Liver (tissue), 9 donors: ENCODE data around the gene PLCD3. TPM values are rescaled to one million over a fixed set of nuclear protein-coding genes. Genes with fewer than 3 reads are reported as not detected.

ENCODE experiments used
- DNase-seq: peaks from one replicate; pipeline ENCODE4 v3.0.0-alpha.2; 2017; ENCODE audit warnings: low spot score
- H3K27ac ChIP-seq, 2 donors: one replicate each; pipeline ENCODE4 v1.7.0; 2013; ENCODE audit warnings: inconsistent platforms in 2 of 2, low read length in 2 of 2, control low read depth in 1 of 2, low read depth in 1 of 2, mild to moderate bottlenecking in 1 of 2
- H3K27me3 ChIP-seq, 4 donors: one replicate each; pipeline versions ENCODE4 v1.6.1 to v1.7.0; 2013; ENCODE audit warnings: low read length in 3 of 4, inconsistent platforms in 1 of 4, mild to moderate bottlenecking in 1 of 4, moderate library complexity in 1 of 4; ENCODE audit not compliant: control insufficient read depth in 4 of 4, insufficient read depth in 4 of 4
- H3K36me3 ChIP-seq, 4 donors: one replicate each; pipeline versions ENCODE4 v1.6.1 to v1.7.0; 2013; ENCODE audit warnings: low read length in 3 of 4, mild to moderate bottlenecking in 3 of 4, low read depth in 1 of 4, moderate library complexity in 1 of 4; ENCODE audit not compliant: control insufficient read depth in 4 of 4, insufficient read depth in 3 of 4
- H3K4me1 ChIP-seq, 4 donors: one replicate each; pipeline versions ENCODE4 v1.6.1 to v1.7.0; 2013; ENCODE audit warnings: low read length in 3 of 4, mild to moderate bottlenecking in 3 of 4, moderate library complexity in 1 of 4; ENCODE audit not compliant: control insufficient read depth in 4 of 4, insufficient read depth in 4 of 4
- H3K4me3 ChIP-seq, 3 donors: one replicate each; pipeline versions ENCODE4 v1.6.1 to v1.7.0; 2013; ENCODE audit warnings: low read length in 3 of 3, control low read depth in 1 of 3, low read depth in 1 of 3, mild to moderate bottlenecking in 1 of 3
- H3K9ac ChIP-seq, 2 donors: one replicate each; pipeline ENCODE4 v1.7.0; 2013; ENCODE audit warnings: low read length in 2 of 2, mild to moderate bottlenecking in 2 of 2, moderate library complexity in 2 of 2, control low read depth in 1 of 2, low read depth in 1 of 2
- H3K9me3 ChIP-seq, 4 donors: one replicate each; pipeline versions ENCODE4 v1.6.1 to v1.7.0; 2013; ENCODE audit warnings: low read length in 3 of 4; ENCODE audit not compliant: control insufficient read depth in 4 of 4
- ATF3 ChIP-seq: IDR thresholded peaks from 2 replicates; pipeline ENCODE4 v1.6.1; 2016; ENCODE audit warnings: antibody characterized with exemption
- CTCF ChIP-seq: fragments of 150-350 bp; IDR thresholded peaks from 2 replicates; pipeline ENCODE4 v1.5.1; 2017; ENCODE audit warnings: improper control_type of control experiment, low read depth, low read length; ENCODE audit not compliant: missing input control
- EGR1 ChIP-seq, 2 donors: IDR thresholded peaks; 2 replicates each; pipeline ENCODE4 v1.6.1; 2016 to 2018; ENCODE audit warnings: antibody characterized with exemption in 2 of 2, low read depth in 2 of 2
- FOXA1 ChIP-seq: IDR thresholded peaks from 2 replicates; pipeline ENCODE4 v1.6.1; 2016; ENCODE audit warnings: antibody characterized with exemption
- FOXA2 ChIP-seq: IDR thresholded peaks from 2 replicates; pipeline ENCODE4 v1.6.1; 2016; ENCODE audit warnings: antibody characterized with exemption
- GABPA ChIP-seq, 2 donors: IDR thresholded peaks in 1 of 2; conservative IDR thresholded peaks in 1 of 2; 2 replicates each; pipeline ENCODE4 v1.6.1; 2016; ENCODE audit warnings: antibody characterized with exemption in 2 of 2, mild to moderate bottlenecking in 1 of 2, moderate library complexity in 1 of 2
- HNF4A ChIP-seq, 2 donors: conservative IDR thresholded peaks; 2 replicates each; pipeline ENCODE4 v1.6.1; 2016; ENCODE audit warnings: antibody characterized with exemption in 2 of 2, mild to moderate bottlenecking in 2 of 2
- HNF4G ChIP-seq: IDR thresholded peaks from 2 replicates; pipeline ENCODE4 v1.6.1; 2016; ENCODE audit warnings: antibody characterized with exemption
- MAX ChIP-seq: IDR thresholded peaks from 2 replicates; pipeline ENCODE4 v1.6.1; 2016; ENCODE audit warnings: antibody characterized with exemption
- NR2F2 ChIP-seq: IDR thresholded peaks from 2 replicates; pipeline ENCODE4 v1.6.1; 2016; ENCODE audit warnings: antibody characterized with exemption
- RAD21 ChIP-seq, 2 donors: IDR thresholded peaks; 2 replicates each; pipeline ENCODE4 v1.6.1; 2016; ENCODE audit warnings: antibody characterized with exemption in 2 of 2, mild to moderate bottlenecking in 2 of 2
- REST ChIP-seq: IDR thresholded peaks from 2 replicates; pipeline ENCODE4 v1.6.1; 2016; ENCODE audit warnings: antibody characterized with exemption, mild to moderate bottlenecking
- SP1 ChIP-seq: IDR thresholded peaks from 2 replicates; pipeline ENCODE4 v1.6.1; 2018; ENCODE audit warnings: antibody characterized with exemption, mild to moderate bottlenecking
- TAF1 ChIP-seq: conservative IDR thresholded peaks from 2 replicates; pipeline ENCODE4 v1.6.1; 2016; ENCODE audit warnings: antibody characterized with exemption, mild to moderate bottlenecking
- YY1 ChIP-seq: IDR thresholded peaks from 2 replicates; pipeline ENCODE4 v1.6.1; 2016; ENCODE audit warnings: antibody characterized with exemption, mild to moderate bottlenecking
- ZBTB33 ChIP-seq: IDR thresholded peaks from 2 replicates; pipeline ENCODE4 v1.6.1; 2016; ENCODE audit warnings: antibody characterized with exemption
- WGBS: extraction: QIAGEN DNeasy Blood & Tissue Kit; methylation state at CpG from one replicate; pipeline ENCODE4 v1.1.7; 2013; 5-methylcytosine and 5-hydroxymethylcytosine counted together
- polyA plus RNA-seq, 2 donors: library from polyadenylated mRNA; stranded (reverse) in 1 of 2; unstranded in 1 of 2; fragments of 200-250 nt in 1 of 2; fragments of >200 nt in 1 of 2; fragmentation: Nextera tagmentation in 1 of 2; extraction: Ambion mirVana in 1 of 2; gene quantifications; one replicate each; pipeline versions ENCODE4 v1.2.1 to v1.2.3, GENCODE V29; 2013 to 2015
- total RNA-seq, 2 donors: library from RNA; depleted of rRNA; stranded (reverse); fragments of >200 nt; gene quantifications; one replicate each; pipeline ENCODE4 v1.2.3, GENCODE V29; 2014
- donor health status: healthy.
- donor health status: healthy.
- donor health status: healthy.
- donor health status: healthy.
- donor health status: healthy.

Gene PLCD3
- total and polyA plus RNA-seq, 4 donors: 0.28 to 2.3 (median 1.4) TPM

GRCh38 chr17:45101883-45102811 lies 30.2 kb downstream of the PLCD3 start:
- Histone ChIP-seq H3K4me1 (peaks cover 0 to 7% (median 0%) of the 10 kb centered on the region in 4 donors), H3K27me3 (no peaks in the 10 kb centered on the region), H3K9me3 (no peaks in the 10 kb centered on the region), H3K4me3 (no peak overlapping the region), H3K36me3 (peaks cover 18 to 77% (median 64%) of the 10 kb centered on the region in 4 donors), H3K9ac (no peak overlapping the region), H3K27ac (no peak overlapping the region)
- 91% methylated on average over 12 of the region's 12 CpGs for WGBS
- TF ChIP-seq FOXA1 (no peak), NR2F2 (no peak), FOXA2 (no peak), HNF4G (no peak), RAD21 (IDR thresholded peaks at IDR 0.05) (no peak), EGR1 (IDR thresholded peaks at IDR 0.05; ENCODE audit: low read depth in 2 of 2) (no peak), SP1 (no peak), CTCF (no peak), YY1 (no peak), MAX (no peak), HNF4A (conservative IDR thresholded peaks at IDR 0.05) (no peak)
- DNase-seq: no peak

- no peak for DNase-seq
- no peak for TF ChIP-seq SP1
- TF ChIP-seq TAF1: no peak
- TF ChIP-seq REST: no peak
- no peak for TF ChIP-seq HNF4G
- no peak for TF ChIP-seq ZBTB33
- TF ChIP-seq GABPA (IDR thresholded peaks at IDR 0.05 in 1 of 2, conservative IDR thresholded peaks at IDR 0.05 in 1 of 2): no peak
- TF ChIP-seq MAX: no peak
- no peak for TF ChIP-seq ATF3
- no peak for TF ChIP-seq HNF4A (conservative IDR thresholded peaks at IDR 0.05)
- no peak for TF ChIP-seq EGR1 (IDR thresholded peaks at IDR 0.05; ENCODE audit: low read depth in 2 of 2)
- no peak for TF ChIP-seq CTCF
- no peak for TF ChIP-seq NR2F2
- no peak for TF ChIP-seq YY1
- Histone ChIP-seq H3K9me3 (no peaks in the 10 kb centered on the region), H3K4me3 (no peak overlapping the region), H3K27me3 (no peaks in the 10 kb centered on the region), H3K4me1 (peaks cover 0 to 7% (median 0%) of the 10 kb centered on the region in 4 donors), H3K36me3 (peaks cover 23 to 78% (median 64%) of the 10 kb centered on the region in 4 donors), H3K27ac (no peak overlapping the region), H3K9ac (no peak overlapping the region)
- 87% methylated on average over 9 of the region's 9 CpGs for WGBS
Observed at GRCh38 chr17:45101546-45101882, 30.8 kb downstream of the PLCD3 start.
